HCT116 (cell line): Measurements from ENCODE around the gene RFX2. TPM values are rescaled to one million over a fixed set of nuclear protein-coding genes. Genes with fewer than 3 reads are reported as not detected.

Experiments
- ATAC-seq: fragments of 200-7000 bp; cut with Tn5 transposase; 2 replicates; pipeline ENCODE4 v1.9.1; 2020; ENCODE audit warnings: mild to moderate bottlenecking, moderate library complexity
- BruUV-seq: library from RNA; stranded (reverse); fragments of 400-500 nt; replicated peaks from 2 replicates; lab custom pipeline; 2021; lab: Mats Ljungman, UMichigan
- CTCF ChIA-PET: fragments of 300-600 bp; sonication (Branson Sonifier 250); formaldehyde crosslinking; loops from one replicate; lab custom pipeline; 2021; ENCODE audit warnings: antibody characterized with exemption; lab: Charles Lee
- POLR2A ChIA-PET: fragments of 300-600, 350-600 bp; sonication (Branson Sonifier 250); formaldehyde crosslinking; loops from one replicate; lab custom pipeline; 2021; ENCODE audit warnings: antibody characterized with exemption; lab: Charles Lee
- RAD21 ChIA-PET, 2 experiments: fragments of 300-600 bp; sonication (Branson Sonifier 250); formaldehyde crosslinking; loops; one replicate each; lab custom pipeline; 2023; ENCODE audit warnings: low total read pairs in 2 of 2; ENCODE audit not compliant: uncharacterized antibody in 2 of 2, unreplicated experiment in 2 of 2, low non-redundant PET in 1 of 2; lab: Charles Lee
- DNase-seq: peaks from one replicate; pipeline ENCODE4 v3.0.0-alpha.2; 2010; ENCODE audit warnings: low read depth, low spot score
- H2AFZ ChIP-seq: fragments of 200-600 bp; shearing (Covaris generic), sonication (generic); 2 replicates; pipeline ENCODE4 v1.6.1; 2017; ENCODE audit warnings: low read depth, mixed run types, mixed read lengths, antibody characterized with exemption, low read length; ENCODE audit not compliant: poor library complexity, severe bottlenecking
- H3K27ac ChIP-seq: 2 replicates; pipeline ENCODE4 v1.5.1; 2012; ENCODE audit warnings: low read depth, low read length
- H3K27me3 ChIP-seq: fragments of 200-600 bp; sonication (generic); 2 replicates; pipeline ENCODE4 v1.6.1; 2016; ENCODE audit warnings: mixed run types, low read length, mixed read lengths; ENCODE audit not compliant: insufficient read depth
- H3K36me3 ChIP-seq, 2 experiments: fragments of 200-500 bp in 1 of 2; fragments of 200-600 bp in 1 of 2; sonication (Bioruptor generic) in 1 of 2; sonication (generic) in 1 of 2; 2 replicates each; pipeline versions ENCODE4 v1.5.1 to v1.6.1; 2014 to 2016; ENCODE audit warnings: low read length in 2 of 2, inconsistent platforms in 1 of 2, mixed read lengths in 1 of 2, mixed run types in 1 of 2; ENCODE audit not compliant: insufficient read depth in 2 of 2, control insufficient read depth in 1 of 2
- H3K4me1 ChIP-seq, 2 experiments: fragments of 200-600 bp in 1 of 2; sonication (generic) in 1 of 2; 2 replicates each; pipeline versions ENCODE4 v1.5.1 to v1.6.1; 2012 to 2017; ENCODE audit warnings: low read length in 2 of 2, inconsistent platforms in 1 of 2, mild to moderate bottlenecking in 1 of 2, mixed read lengths in 1 of 2, mixed run types in 1 of 2, moderate library complexity in 1 of 2; ENCODE audit not compliant: insufficient read depth in 2 of 2, control insufficient read depth in 1 of 2
- H3K4me2 ChIP-seq: fragments of 200-600 bp; sonication (generic); 2 replicates; pipeline ENCODE4 v1.6.1; 2017; ENCODE audit warnings: mixed run types, low read length, mixed read lengths
- H3K4me3 ChIP-seq, 2 experiments: fragments of 200-600 bp in 1 of 2; sonication (generic) in 1 of 2; replicated peaks in 1 of 2; 2 replicates each; pipeline ENCODE4 v1.5.1; 2011 to 2016; ENCODE audit warnings: low read length in 2 of 2, control low read depth in 1 of 2, low read depth in 1 of 2, mild to moderate bottlenecking in 1 of 2, mixed read lengths in 1 of 2, mixed run types in 1 of 2
- H3K79me2 ChIP-seq: fragments of 200-600 bp; sonication (generic); 2 replicates; pipeline ENCODE4 v1.6.1; 2017; ENCODE audit warnings: mild to moderate bottlenecking, mixed run types, low read length, moderate library complexity, mixed read lengths; ENCODE audit not compliant: insufficient read depth
- H3K9ac ChIP-seq: fragments of 200-600 bp; sonication (generic); 2 replicates; pipeline ENCODE4 v1.6.1; 2016; ENCODE audit warnings: low read length, mixed read lengths
- H3K9me2 ChIP-seq: fragments of 200-600 bp; sonication (generic), shearing (Covaris generic); 2 replicates; pipeline ENCODE4 v1.6.1; 2017; ENCODE audit warnings: mixed run types, mild to moderate bottlenecking, moderate library complexity; ENCODE audit not compliant: insufficient read depth
- H3K9me3 ChIP-seq, 2 experiments: fragments of 200-500 bp in 1 of 2; fragments of 200-600 bp in 1 of 2; sonication (Bioruptor generic) in 1 of 2; sonication (generic) in 1 of 2; 2 replicates each; pipeline ENCODE4 v1.6.1; 2014 to 2017; ENCODE audit warnings: low read length in 2 of 2, mixed read lengths in 2 of 2, inconsistent platforms in 1 of 2, low read depth in 1 of 2, mild to moderate bottlenecking in 1 of 2, mixed run types in 1 of 2, moderate library complexity in 1 of 2; ENCODE audit not compliant: control insufficient read depth in 1 of 2, insufficient read depth in 1 of 2
- H4K20me1 ChIP-seq: fragments of 200-600 bp; sonication (generic), shearing (Covaris generic); 2 replicates; pipeline ENCODE4 v1.6.1; 2017; ENCODE audit warnings: mixed run types, mild to moderate bottlenecking, moderate library complexity; ENCODE audit not compliant: insufficient read depth
- ATF3 ChIP-seq: IDR thresholded peaks from 2 replicates; pipeline ENCODE4 v1.6.1; 2012
- CBX3 ChIP-seq: IDR thresholded peaks from 2 replicates; pipeline ENCODE4 v1.6.1; 2012; ENCODE audit warnings: low read depth
- CEBPB ChIP-seq: IDR thresholded peaks from 2 replicates; pipeline ENCODE4 v1.6.1; 2012; ENCODE audit warnings: low read depth
- CTCF ChIP-seq, 3 experiments: fragments of 200-600 bp in 1 of 3; sonication (generic) in 1 of 3; IDR thresholded peaks in 2 of 3; conservative IDR thresholded peaks in 1 of 3; 2 replicates each; pipeline ENCODE4 v1.5.1; 2012 to 2017; ENCODE audit warnings: low read depth in 2 of 3, low read length in 2 of 3, antibody characterized with exemption in 1 of 3, borderline replicate concordance in 1 of 3, control low read depth in 1 of 3, mild to moderate bottlenecking in 1 of 3, mixed read lengths in 1 of 3, mixed run types in 1 of 3, moderate library complexity in 1 of 3; ENCODE audit not compliant: insufficient read depth in 1 of 3
- EGR1 ChIP-seq: IDR thresholded peaks from 2 replicates; pipeline ENCODE4 v1.6.1; 2012; ENCODE audit warnings: low read depth
- ELF1 ChIP-seq: IDR thresholded peaks from 2 replicates; pipeline ENCODE4 v1.6.1; 2012; ENCODE audit warnings: low read depth, borderline replicate concordance
- EZH2 ChIP-seq: fragments of 200-600 bp; sonication (generic); IDR thresholded peaks from 2 replicates; pipeline ENCODE4 v1.6.1; 2017; ENCODE audit warnings: antibody characterized with exemption, mixed run types
- FOSL1 ChIP-seq: IDR thresholded peaks from 2 replicates; pipeline ENCODE4 v1.6.1; 2012; ENCODE audit warnings: low read depth
- JUND ChIP-seq: IDR thresholded peaks from 2 replicates; pipeline ENCODE4 v1.6.1; 2012
- MAX ChIP-seq: IDR thresholded peaks from 2 replicates; pipeline ENCODE4 v1.6.1; 2012
- POLR2AphosphoS5 ChIP-seq: IDR thresholded peaks from 2 replicates; pipeline ENCODE4 v1.6.1; 2011; ENCODE audit warnings: mild to moderate bottlenecking, low read depth, low read length, moderate library complexity
- RAD21 ChIP-seq: IDR thresholded peaks from 2 replicates; pipeline ENCODE4 v1.6.1; 2012; ENCODE audit warnings: low read depth, mild to moderate bottlenecking
- REST ChIP-seq: IDR thresholded peaks from 2 replicates; pipeline ENCODE4 v1.6.1; 2012; ENCODE audit warnings: low read depth
- SIN3A ChIP-seq: IDR thresholded peaks from 2 replicates; pipeline ENCODE4 v1.6.1; 2012; ENCODE audit warnings: low read depth
- SP1 ChIP-seq: IDR thresholded peaks from 2 replicates; pipeline ENCODE4 v1.6.1; 2012; ENCODE audit warnings: low read depth
- SRF ChIP-seq: IDR thresholded peaks from 2 replicates; pipeline ENCODE4 v1.6.1; 2012; ENCODE audit warnings: low read depth
- TCF7L2 ChIP-seq: IDR thresholded peaks from 2 replicates; pipeline ENCODE4 v1.7.0; 2011; ENCODE audit warnings: borderline replicate concordance, inconsistent platforms; ENCODE audit not compliant: insufficient read depth, insufficient read length; ENCODE audit errors: extremely low read depth
- YY1 ChIP-seq: IDR thresholded peaks from 2 replicates; pipeline ENCODE4 v1.6.1; 2011; ENCODE audit warnings: low read length, low read depth, moderate library complexity, mild to moderate bottlenecking; ENCODE audit not compliant: insufficient replicate concordance; ENCODE audit errors: extremely low read depth
- ZFX ChIP-seq: fragments of 450-650 bp; IDR thresholded peaks from 2 replicates; pipeline ENCODE4 v1.6.1; 2017
- ZNF274 ChIP-seq: fragments of 200-500 bp; sonication (Bioruptor generic); IDR thresholded peaks from 2 replicates; pipeline ENCODE4 v1.6.1; 2014; ENCODE audit warnings: mild to moderate bottlenecking, low read depth, low read length, inconsistent platforms
- intact Hi-C: fragments of 100-400 bp; cut with micrococcal nuclease; formaldehyde crosslinking; loops from 2 replicates; pipeline ENCODE4 v1.10.0; 2022
- total RNA-seq: library from RNA; stranded (reverse); gene quantifications from one replicate; pipeline ENCODE4 v1.2.1, GENCODE V29; 2021; ENCODE audit not compliant: unreplicated experiment

Gene RFX2
- total RNA-seq, 1 experiment from 2014 or later = 13.7 TPM

- Histone ChIP-seq H3K4me3 (no peak overlapping the region), H3K79me2 (peaks cover 96% of the 10 kb centered on the region), H2AFZ (no peak overlapping the region), H3K4me1 (0 out of 4 replicates have a peak, but pooled peaks cover 0 to 2% of the 10 kb centered on the region in 2 experiments), H3K9me2 (no peaks in the 10 kb centered on the region), H3K27me3 (no peaks in the 10 kb centered on the region), H3K4me2 (no peak overlapping the region), H3K27ac (no peak overlapping the region), H3K9ac (no peak overlapping the region), H4K20me1 (peaks cover 13% of the 10 kb centered on the region; the same call in 1 of the 2 replicates), H3K9me3 (no peaks in the 10 kb centered on the region), H3K36me3 (peaks cover 0 to 17% of the 10 kb centered on the region in 2 experiments; a peak in 1 of 4 replicates)
- ChIA-PET CTCF (interaction anchor here (2.1 kb wide), 1 partner anchor 17 kb away, joined by 7 read pairs; no protein-coding TSS in a partner anchor), POLR2A (no interaction called here), RAD21 (no interaction called here)
- no TSS peak for BruUV-seq
- TF ChIP-seq EGR1 = no peak
- no peak for TF ChIP-seq CBX3
- TF ChIP-seq ZFX = no peak
- TF ChIP-seq RAD21 = no peak
- no peak for TF ChIP-seq YY1
- TF ChIP-seq FOSL1 = no peak
- no peak for TF ChIP-seq TCF7L2
- no peak for TF ChIP-seq POLR2AphosphoS5
- TF ChIP-seq SRF = no peak
- TF ChIP-seq SIN3A = no peak
- no peak for TF ChIP-seq REST
- TF ChIP-seq EZH2 = no peak
- no peak for TF ChIP-seq MAX
- TF ChIP-seq ZNF274 = no peak
- TF ChIP-seq ATF3 = no peak
- no peak for TF ChIP-seq JUND
- TF ChIP-seq ELF1 = no peak
- no peak for TF ChIP-seq SP1
- TF ChIP-seq CTCF (IDR thresholded peaks at IDR 0.05 in 2 of 3, conservative IDR thresholded peaks at IDR 0.05 in 1 of 3; ENCODE audit: borderline replicate concordance in 1 of 3, insufficient read depth in 1 of 3, low read depth in 2 of 3, low read length in 2 of 3) = no peak
- no peak for TF ChIP-seq CEBPB
- DNase-seq = no peak
- intact Hi-C loops = no loop called here
- ATAC-seq = no peak
These were observed 158.9 kb downstream of the RFX2 start for GRCh38 chr19:5951338-5951861.
